Body of pancreas (tissue), 4 donors: Measurements from ENCODE around the gene ARG2.

ENCODE experiments used
- POLR2A ChIP-seq, 3 donors: fragments of 450-650 bp; IDR thresholded peaks; one replicate each; pipeline ENCODE4 v1.6.1; 2016; ENCODE audit warnings: antibody characterized with exemption in 3 of 3, mild to moderate bottlenecking in 2 of 3
- TF ChIP-seq, protein P1 (sequence below), 7 experiments: fragments of 450-650 bp in 4 of 7; fragments of 200-600 bp in 3 of 7; sonication (generic) in 3 of 7; IDR thresholded peaks; one replicate each; pipeline ENCODE4 v1.5.1; 2016 to 2019; ENCODE audit warnings: antibody characterized with exemption in 7 of 7

DNA sequence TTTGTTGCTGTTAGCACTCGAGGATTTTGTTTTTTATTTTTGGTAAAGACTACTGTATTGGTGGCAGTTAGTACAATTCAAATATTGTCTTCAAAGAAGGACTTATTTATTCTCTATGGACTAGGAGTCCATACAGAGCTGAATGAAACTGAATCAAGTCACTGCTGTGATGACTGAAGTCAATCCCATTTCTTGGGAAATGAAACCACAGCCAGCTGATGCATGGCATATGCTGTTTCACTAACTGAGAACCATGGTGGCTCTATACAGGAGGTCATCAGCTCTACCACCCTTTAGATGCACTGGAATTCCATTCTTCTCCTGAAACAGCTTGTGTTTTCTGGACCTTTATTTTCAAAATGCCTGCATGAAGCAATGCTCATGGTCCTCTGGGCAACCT lies 32.5 kb downstream of the ARG2 start:
- TF ChIP-seq, protein P1, sequence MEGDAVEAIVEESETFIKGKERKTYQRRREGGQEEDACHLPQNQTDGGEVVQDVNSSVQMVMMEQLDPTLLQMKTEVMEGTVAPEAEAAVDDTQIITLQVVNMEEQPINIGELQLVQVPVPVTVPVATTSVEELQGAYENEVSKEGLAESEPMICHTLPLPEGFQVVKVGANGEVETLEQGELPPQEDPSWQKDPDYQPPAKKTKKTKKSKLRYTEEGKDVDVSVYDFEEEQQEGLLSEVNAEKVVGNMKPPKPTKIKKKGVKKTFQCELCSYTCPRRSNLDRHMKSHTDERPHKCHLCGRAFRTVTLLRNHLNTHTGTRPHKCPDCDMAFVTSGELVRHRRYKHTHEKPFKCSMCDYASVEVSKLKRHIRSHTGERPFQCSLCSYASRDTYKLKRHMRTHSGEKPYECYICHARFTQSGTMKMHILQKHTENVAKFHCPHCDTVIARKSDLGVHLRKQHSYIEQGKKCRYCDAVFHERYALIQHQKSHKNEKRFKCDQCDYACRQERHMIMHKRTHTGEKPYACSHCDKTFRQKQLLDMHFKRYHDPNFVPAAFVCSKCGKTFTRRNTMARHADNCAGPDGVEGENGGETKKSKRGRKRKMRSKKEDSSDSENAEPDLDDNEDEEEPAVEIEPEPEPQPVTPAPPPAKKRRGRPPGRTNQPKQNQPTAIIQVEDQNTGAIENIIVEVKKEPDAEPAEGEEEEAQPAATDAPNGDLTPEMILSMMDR (IDR thresholded peaks at IDR 0.05) = no peak
- no peak for TF ChIP-seq POLR2A (IDR thresholded peaks at IDR 0.05)
